Psoas muscle (tissue), 8 donors: Measurements from ENCODE around the gene ZPBP. TPM values are rescaled to one million over a fixed set of nuclear protein-coding genes. Genes with fewer than 3 reads are reported as not detected.

Experiments used
- ATAC-seq, 4 donors: fragments of 200-7000 bp; cut with Tn5 transposase; one replicate each; pipeline ENCODE4 v1.9.1; 2020; ENCODE audit warnings: moderate library complexity in 3 of 4, mild to moderate bottlenecking in 2 of 4
- DNase-seq, 2 donors: peaks; one replicate each; pipeline ENCODE4 v3.0.0-alpha.2; 2020
- H3K27ac ChIP-seq: fragments of 200-600 bp; one replicate; pipeline ENCODE4 v1.8.0; 2022
- H3K27me3 ChIP-seq, 3 donors: fragments of 200-600 bp in 1 of 3; one replicate each; pipeline versions ENCODE4 v1.6.1 to v1.8.0; 2013 to 2022; ENCODE audit warnings: low read length in 2 of 3, mild to moderate bottlenecking in 2 of 3, moderate library complexity in 1 of 3; ENCODE audit not compliant: insufficient read depth in 3 of 3
- H3K36me3 ChIP-seq, 2 donors: fragments of 200-600 bp in 1 of 2; one replicate each; pipeline versions ENCODE4 v1.6.1 to v1.8.0; 2013 to 2022; ENCODE audit warnings: low read depth in 1 of 2, mild to moderate bottlenecking in 1 of 2, moderate library complexity in 1 of 2; ENCODE audit not compliant: insufficient read depth in 1 of 2
- H3K4me1 ChIP-seq: fragments of 200-600 bp; one replicate; pipeline ENCODE4 v1.8.0; 2022
- H3K4me3 ChIP-seq: fragments of 200-600 bp; one replicate; pipeline ENCODE4 v1.8.0; 2022; ENCODE audit warnings: mild to moderate bottlenecking
- H3K9me3 ChIP-seq: fragments of 200-600 bp; one replicate; pipeline ENCODE4 v1.8.0; 2022
- CTCF ChIP-seq: fragments of 200-600 bp; IDR thresholded peaks from one replicate; pipeline ENCODE4 v1.8.0; 2022; ENCODE audit warnings: antibody characterized with exemption
- WGBS, 3 donors: extraction: QIAGEN DNeasy Blood & Tissue Kit; methylation state at CpG; one replicate each; pipeline versions ENCODE4 v1.1.6 to v1.1.7; 2013; 5-methylcytosine and 5-hydroxymethylcytosine counted together
- intact Hi-C, 2 donors: fragments of 100-400 bp; cut with DNase I; formaldehyde crosslinking; loops; one replicate each; pipeline versions ENCODE4 v1.11.0 to v1.14.2; 2022
- polyA plus RNA-seq, 3 donors: library from polyadenylated mRNA; stranded (reverse); fragments of 200-250 nt; gene quantifications; one replicate each; pipeline ENCODE4 v1.2.3, GENCODE V29; 2013
- total RNA-seq, 4 donors: library from RNA; stranded (reverse); fragmentation: NEBNext Ultra II Directional in 2 of 4; extraction: Animal tissue kit (Norgen Biotek cat#: 25700) in 2 of 4; gene quantifications; one replicate each; pipeline versions ENCODE4 v1.2.1 to v1.2.4, GENCODE V29; 2021 to 2023
- donor health status: healthy with polysubstance abuse.
- donor health status: DM: no; HTN: no; CAD: no; lungs with moderate emphysema.
- donor health status: Bipolar disorder and iron deficiency.
- donor health status: healthy.
- donor health status: DM: yes; HTN: yes; CAD: no.
- donor health status: DM: no; HTN: no; CAD: no.
- donor health status: DM: no; HTN: no; CAD: no.
- donor health status: DM: yes; HTN: yes; CAD: no.

Gene ZPBP
- total and polyA plus RNA-seq, 7 donors = not detected

GRCh38 chr7:50037086-50037485 lies 56.0 kb downstream of the ZPBP start:
- intact Hi-C loops = no loop called here
- Histone ChIP-seq H3K4me1 (no peaks in the 10 kb centered on the region), H3K27ac (no peak overlapping the region), H3K27me3 (no peaks in the 10 kb centered on the region), H3K4me3 (no peak overlapping the region), H3K9me3 (no peaks in the 10 kb centered on the region), H3K36me3 (no peaks in the 10 kb centered on the region)
- ATAC-seq (no peak), DNase-seq (no peak)
- 60 to 69% (median 64%) methylated on average over 2 of the region's 2 CpGs for WGBS, 3 donors
- no peak for TF ChIP-seq CTCF

DNA sequence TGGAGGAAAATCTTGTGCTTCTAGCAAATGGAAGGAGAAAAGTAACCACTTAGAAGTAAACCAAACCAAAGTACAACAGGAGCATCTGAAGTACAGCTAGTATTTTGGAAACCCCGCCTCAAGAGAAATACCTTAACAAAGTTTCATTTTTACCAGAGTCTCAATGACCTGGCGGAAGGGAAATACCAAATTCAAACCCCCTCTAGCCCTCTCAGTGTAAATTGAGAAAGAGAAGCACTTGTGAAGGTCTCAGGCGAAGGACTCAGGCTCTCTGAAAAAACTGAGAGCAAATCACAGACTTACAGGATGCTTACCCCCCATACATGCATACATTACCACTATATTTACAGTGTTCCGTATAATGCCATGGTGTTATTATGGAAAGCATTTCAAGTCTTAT lies 70.1 kb downstream of the ZPBP start:
- no peaks in the 10 kb centered on the region for H3K4me1 ChIP-seq
- H3K27ac ChIP-seq = no peak overlapping the region
- DNase-seq (no peak), ATAC-seq (no peak)
- no peak for TF ChIP-seq CTCF
- intact Hi-C loops = no loop called here
- no peaks in the 10 kb centered on the region for H3K36me3 ChIP-seq
- no peaks in the 10 kb centered on the region for H3K9me3 ChIP-seq
- WGBS, 3 donors = 73 to 78% (median 77%) methylated on average over 4 of the region's 4 CpGs
- H3K27me3 ChIP-seq = no peaks in the 10 kb centered on the region
- no peak overlapping the region for H3K4me3 ChIP-seq

DNA sequence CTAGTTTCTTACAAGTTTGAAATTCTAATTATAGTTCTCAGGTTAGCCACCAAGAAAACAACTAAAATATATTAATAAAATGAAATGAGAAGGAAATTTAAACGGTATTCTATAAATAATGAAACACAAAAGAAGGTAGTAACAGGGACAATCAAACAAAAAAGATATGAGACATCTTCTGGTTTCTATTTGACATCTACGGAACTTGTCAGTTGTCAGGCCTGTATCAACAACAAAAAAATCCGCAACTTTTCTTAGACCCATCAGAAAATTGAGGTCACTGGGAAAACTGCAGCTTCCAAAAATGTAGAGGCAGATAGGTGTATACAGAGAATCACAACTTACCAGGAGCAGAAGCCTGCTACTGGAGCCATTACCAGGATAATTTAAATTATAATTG lies 70.6 kb downstream of the ZPBP start:
- H3K4me1 ChIP-seq = no peaks in the 10 kb centered on the region
- DNase-seq = no peak
- H3K27ac ChIP-seq = no peak overlapping the region
- no peak overlapping the region for H3K4me3 ChIP-seq
- TF ChIP-seq CTCF = no peak
- intact Hi-C loops = no loop called here
- no peaks in the 10 kb centered on the region for H3K36me3 ChIP-seq
- 79 to 81% (median 80%) methylated on average over 3 of the region's 3 CpGs for WGBS, 3 donors
- ATAC-seq = no peak
- H3K27me3 ChIP-seq = no peaks in the 10 kb centered on the region
- no peaks in the 10 kb centered on the region for H3K9me3 ChIP-seq

GRCh38 chr7:49995681-49996080 lies 97.4 kb downstream of the ZPBP start:
- intact Hi-C loops = no loop called here
- ATAC-seq (no peak), DNase-seq (no peak)
- no peaks in the 10 kb centered on the region for H3K27me3 ChIP-seq
- H3K4me3 ChIP-seq = no peak overlapping the region
- TF ChIP-seq CTCF = no peak
- H3K36me3 ChIP-seq = no peaks in the 10 kb centered on the region
- no peaks in the 10 kb centered on the region for H3K4me1 ChIP-seq
- 71 to 78% (median 77%) methylated on average over 6 of the region's 6 CpGs for WGBS, 3 donors
- H3K27ac ChIP-seq = no peak overlapping the region
- H3K9me3 ChIP-seq = no peaks in the 10 kb centered on the region

DNA sequence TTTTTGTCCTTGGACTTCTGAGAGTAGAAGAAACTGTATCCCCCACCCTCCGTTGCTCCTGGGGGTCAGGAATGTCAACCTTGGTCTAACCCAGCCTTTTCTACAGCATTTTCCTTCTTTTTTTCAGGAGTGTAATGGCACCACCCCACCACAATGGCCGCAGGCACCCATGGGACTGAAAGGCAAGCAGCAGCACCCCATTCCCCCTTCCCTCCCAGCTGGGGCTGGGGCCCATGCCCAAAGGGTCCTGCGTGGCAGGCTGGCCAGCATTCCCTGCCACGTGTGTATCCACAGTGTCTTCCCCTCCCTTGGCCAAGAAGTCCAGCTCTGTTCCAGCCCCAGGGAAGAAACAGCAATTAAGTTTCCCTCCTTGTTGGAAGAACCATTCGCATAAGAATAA lies 106.9 kb downstream of the ZPBP start:
- Histone ChIP-seq H3K27ac (no peak overlapping the region), H3K36me3 (no peaks in the 10 kb centered on the region), H3K4me3 (no peak overlapping the region), H3K9me3 (no peaks in the 10 kb centered on the region), H3K27me3 (no peaks in the 10 kb centered on the region), H3K4me1 (no peaks in the 10 kb centered on the region)
- intact Hi-C loops = no loop called here
- ATAC-seq (no peak), DNase-seq (no peak)
- 68 to 79% (median 77%) methylated on average over 5 of the region's 5 CpGs for WGBS, 3 donors
- no peak for TF ChIP-seq CTCF
